Measurements from ENCODE around the gene HCN3. TPM values are rescaled to one million over a fixed set of nuclear protein-coding genes. Genes with fewer than 3 reads are reported as not detected.

HCN3 gene
- polyA plus RNA-seq, 1 donor from 2014 or later, result 53.2 TPM

DNA sequence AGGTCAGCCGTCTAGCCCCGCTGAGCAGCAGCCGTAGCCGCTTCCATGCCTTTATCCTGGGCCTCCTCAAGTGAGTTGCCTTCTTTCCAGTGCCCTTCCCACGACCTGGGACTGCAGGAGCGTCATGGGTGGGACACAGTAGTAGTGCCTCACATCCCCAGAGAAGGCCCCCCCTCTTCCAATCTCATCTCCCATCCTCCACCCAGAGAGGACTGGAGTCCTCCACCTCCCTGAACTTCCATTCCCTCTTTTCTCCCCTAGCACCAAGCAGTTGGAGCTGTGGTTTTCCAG lies 48.3 kb downstream of the HCN3 start:
- no peak overlapping the region for H3K27ac ChIP-seq (ENCODE audit: low read length)
- H2AFZ ChIP-seq (ENCODE audit: low read depth, low read length), result no peak overlapping the region
- no peaks in the 10 kb centered on the region for H3K27me3 ChIP-seq (ENCODE audit: insufficient read depth, low read depth, low read length)
- H3K79me2 ChIP-seq (replicated peaks; ENCODE audit: insufficient read depth, low read length), result peaks cover 21% of the 10 kb centered on the region
- peaks cover 7% of the 10 kb centered on the region for H4K20me1 ChIP-seq (ENCODE audit: insufficient read depth)
- peak overlapping the region; percentile 90 for H3K4me3 ChIP-seq (ENCODE audit: low read length)
- no peak overlapping the region for H3K9ac ChIP-seq (ENCODE audit: low read length)
- no peak overlapping the region for H3K4me2 ChIP-seq (ENCODE audit: low read length)
- peaks cover 4% of the 10 kb centered on the region for H3K36me3 ChIP-seq (ENCODE audit: insufficient read depth, low read length)
- no peaks in the 10 kb centered on the region for H3K9me2 ChIP-seq (ENCODE audit: insufficient read depth, low read length)
- no peak for TF ChIP-seq EZH2 (IDR thresholded peaks at IDR 0.05; ENCODE audit: borderline replicate concordance, insufficient read depth, low read length, poor library complexity, severe bottlenecking)
- no peak for TF ChIP-seq RAD21 (conservative IDR thresholded peaks at IDR 0.05)
- H3F3A ChIP-seq (ENCODE audit: insufficient read depth, low read length, poor library complexity, severe bottlenecking), result no peaks in the 10 kb centered on the region
- H3K9me3 ChIP-seq (ENCODE audit: low read length), result no peaks in the 10 kb centered on the region

- no peak overlapping the region for H3K4me2 ChIP-seq (ENCODE audit: low read length)
- H3K4me3 ChIP-seq (ENCODE audit: low read length), result no peak overlapping the region
- no peak overlapping the region for H3K9ac ChIP-seq (ENCODE audit: low read length)
- H3K79me2 ChIP-seq (replicated peaks; ENCODE audit: insufficient read depth, low read length), result peaks cover 15% of the 10 kb centered on the region
- H2AFZ ChIP-seq (ENCODE audit: low read depth, low read length), result no peak overlapping the region
- peaks cover 7% of the 10 kb centered on the region for H4K20me1 ChIP-seq (ENCODE audit: insufficient read depth)
- TF ChIP-seq EP300 (conservative IDR thresholded peaks at IDR 0.05; ENCODE audit: poor library complexity, severe bottlenecking) (no peak), POLR2AphosphoS5 (IDR thresholded peaks at IDR 0.05) (no peak), MXI1 (conservative IDR thresholded peaks at IDR 0.05; ENCODE audit: poor library complexity, severe bottlenecking) (no peak), TAF1 (IDR thresholded peaks at IDR 0.05; ENCODE audit: low read depth) (no peak)
- no peaks in the 10 kb centered on the region for H3K9me2 ChIP-seq (ENCODE audit: insufficient read depth, low read length)
- H3K27me3 ChIP-seq (ENCODE audit: insufficient read depth, low read depth, low read length), result no peaks in the 10 kb centered on the region
- H3K36me3 ChIP-seq (ENCODE audit: insufficient read depth, low read length), result peaks cover 4% of the 10 kb centered on the region
- H3K9me3 ChIP-seq (ENCODE audit: low read length), result no peaks in the 10 kb centered on the region
- no peak overlapping the region for H3K27ac ChIP-seq (ENCODE audit: low read length)
- no peaks in the 10 kb centered on the region for H3F3A ChIP-seq (ENCODE audit: insufficient read depth, low read length, poor library complexity, severe bottlenecking)
Measured at GRCh38 chr1:155326020-155326526, 48.8 kb downstream of the HCN3 start.

DNA sequence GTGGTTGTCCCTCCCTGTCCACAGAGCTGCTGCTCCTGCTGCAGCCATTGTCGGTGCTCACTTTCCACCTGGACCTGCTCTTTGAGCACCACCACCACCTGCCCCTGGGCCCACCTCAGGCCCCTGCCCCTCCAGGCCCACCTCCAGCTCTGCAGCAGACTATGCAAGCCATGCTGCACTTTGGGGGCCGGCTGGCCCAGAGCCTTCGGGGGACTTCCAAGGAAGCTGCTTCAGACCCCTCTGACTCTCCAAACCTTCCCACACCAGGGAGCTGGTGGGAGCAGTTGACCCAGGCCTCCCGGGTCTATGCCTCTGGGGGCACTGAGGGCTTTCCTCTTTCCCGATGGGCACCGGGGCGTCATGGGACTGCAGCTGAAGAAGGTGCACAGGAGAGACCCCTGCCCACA lies 49.4 kb downstream of the HCN3 start:
- Histone ChIP-seq H3K9ac (ENCODE audit: low read length) (no peak overlapping the region), H3K9me2 (ENCODE audit: insufficient read depth, low read length) (no peaks in the 10 kb centered on the region), H3K27ac (ENCODE audit: low read length) (no peak overlapping the region), H3K4me2 (ENCODE audit: low read length) (no peak overlapping the region), H3K79me2 (replicated peaks; ENCODE audit: insufficient read depth, low read length) (peaks cover 10% of the 10 kb centered on the region), H4K20me1 (ENCODE audit: insufficient read depth) (peaks cover 7% of the 10 kb centered on the region), H3K9me3 (ENCODE audit: low read length) (no peaks in the 10 kb centered on the region), H3K27me3 (ENCODE audit: insufficient read depth, low read depth, low read length) (no peaks in the 10 kb centered on the region), H2AFZ (ENCODE audit: low read depth, low read length) (no peak overlapping the region), H3F3A (ENCODE audit: insufficient read depth, low read length, poor library complexity, severe bottlenecking) (no peaks in the 10 kb centered on the region), H3K36me3 (ENCODE audit: insufficient read depth, low read length) (peaks cover 4% of the 10 kb centered on the region), H3K4me3 (ENCODE audit: low read length) (no peak overlapping the region)
- TF ChIP-seq MXI1 (conservative IDR thresholded peaks at IDR 0.05; ENCODE audit: poor library complexity, severe bottlenecking) (no peak), EP300 (conservative IDR thresholded peaks at IDR 0.05; ENCODE audit: poor library complexity, severe bottlenecking) (no peak), REST (IDR thresholded peaks at IDR 0.05; ENCODE audit: borderline replicate concordance) (no peak), TAF1 (IDR thresholded peaks at IDR 0.05; ENCODE audit: low read depth) (no peak), EZH2 (IDR thresholded peaks at IDR 0.05; ENCODE audit: borderline replicate concordance, insufficient read depth, low read length, poor library complexity, severe bottlenecking) (no peak), RAD21 (conservative IDR thresholded peaks at IDR 0.05) (no peak), POLR2AphosphoS5 (IDR thresholded peaks at IDR 0.05) (no peak), SMC3 (conservative IDR thresholded peaks at IDR 0.05; ENCODE audit: poor library complexity) (no peak)
- TF ChIP-seq, protein P1, sequence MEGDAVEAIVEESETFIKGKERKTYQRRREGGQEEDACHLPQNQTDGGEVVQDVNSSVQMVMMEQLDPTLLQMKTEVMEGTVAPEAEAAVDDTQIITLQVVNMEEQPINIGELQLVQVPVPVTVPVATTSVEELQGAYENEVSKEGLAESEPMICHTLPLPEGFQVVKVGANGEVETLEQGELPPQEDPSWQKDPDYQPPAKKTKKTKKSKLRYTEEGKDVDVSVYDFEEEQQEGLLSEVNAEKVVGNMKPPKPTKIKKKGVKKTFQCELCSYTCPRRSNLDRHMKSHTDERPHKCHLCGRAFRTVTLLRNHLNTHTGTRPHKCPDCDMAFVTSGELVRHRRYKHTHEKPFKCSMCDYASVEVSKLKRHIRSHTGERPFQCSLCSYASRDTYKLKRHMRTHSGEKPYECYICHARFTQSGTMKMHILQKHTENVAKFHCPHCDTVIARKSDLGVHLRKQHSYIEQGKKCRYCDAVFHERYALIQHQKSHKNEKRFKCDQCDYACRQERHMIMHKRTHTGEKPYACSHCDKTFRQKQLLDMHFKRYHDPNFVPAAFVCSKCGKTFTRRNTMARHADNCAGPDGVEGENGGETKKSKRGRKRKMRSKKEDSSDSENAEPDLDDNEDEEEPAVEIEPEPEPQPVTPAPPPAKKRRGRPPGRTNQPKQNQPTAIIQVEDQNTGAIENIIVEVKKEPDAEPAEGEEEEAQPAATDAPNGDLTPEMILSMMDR (IDR thresholded peaks at IDR 0.05; ENCODE audit: poor library complexity, severe bottlenecking), result no peak
